Tongue (tissue), 2 donors: ENCODE measurements around the gene IL1RAPL2. TPM values are rescaled to one million over a fixed set of nuclear protein-coding genes. Genes with fewer than 3 reads are reported as not detected.
"Not testable (repeated sequence)": the region's sequence is repeated elsewhere in the genome, so short reads cannot be mapped to it uniquely, and the experiment has no call there.

ENCODE experiments used
- DNase-seq: peaks from one replicate; pipeline ENCODE4 v3.0.0-alpha.2; 2015
- total RNA-seq: library from RNA; depleted of rRNA; stranded (reverse); fragments of >200 nt; gene quantifications from one replicate; pipeline ENCODE4 v1.2.3, GENCODE V29; 2014

IL1RAPL2 gene
- total RNA-seq, 1 donor from 2014 or later = 7.8 TPM

DNA sequence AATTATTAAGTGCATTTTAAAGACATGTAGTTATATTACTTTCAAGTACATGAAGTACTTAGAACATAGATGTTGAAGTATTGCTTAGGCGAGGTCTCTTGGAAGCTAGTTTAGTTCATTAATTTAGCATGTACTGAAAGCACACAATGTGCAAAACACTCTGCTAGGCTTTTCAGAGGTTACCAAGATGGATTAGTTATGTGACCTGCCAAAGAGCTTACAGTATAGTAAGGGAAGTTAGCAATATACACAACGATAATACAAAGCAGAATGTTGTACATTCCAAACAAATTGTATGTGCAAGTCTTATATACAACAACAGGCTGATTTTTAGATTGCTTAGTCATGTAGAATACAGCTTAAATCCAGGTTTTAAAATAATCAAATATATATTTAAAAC is 1137.9 kb downstream of the IL1RAPL2 start:
- DNase-seq = no peak

DNA sequence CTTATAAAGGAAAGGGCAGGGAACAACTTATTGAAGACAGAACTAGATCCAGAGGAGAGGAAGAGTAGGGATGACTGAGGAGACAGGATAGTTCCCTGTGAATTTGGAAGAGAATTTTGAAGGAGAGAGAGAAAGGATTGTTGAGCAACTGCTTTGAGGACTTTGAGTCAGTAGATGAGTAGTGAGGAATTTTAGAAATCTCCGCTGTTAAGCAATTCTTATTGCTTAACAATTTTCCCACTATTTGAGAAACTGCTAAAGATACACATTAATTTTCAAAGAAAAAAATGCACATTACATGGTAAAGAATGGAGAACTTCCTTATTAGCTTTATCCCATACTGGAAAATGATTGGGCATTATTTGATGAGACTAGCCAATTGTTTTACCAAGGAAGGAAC is 1140.0 kb downstream of the IL1RAPL2 start:
- DNase-seq = no peak

DNA sequence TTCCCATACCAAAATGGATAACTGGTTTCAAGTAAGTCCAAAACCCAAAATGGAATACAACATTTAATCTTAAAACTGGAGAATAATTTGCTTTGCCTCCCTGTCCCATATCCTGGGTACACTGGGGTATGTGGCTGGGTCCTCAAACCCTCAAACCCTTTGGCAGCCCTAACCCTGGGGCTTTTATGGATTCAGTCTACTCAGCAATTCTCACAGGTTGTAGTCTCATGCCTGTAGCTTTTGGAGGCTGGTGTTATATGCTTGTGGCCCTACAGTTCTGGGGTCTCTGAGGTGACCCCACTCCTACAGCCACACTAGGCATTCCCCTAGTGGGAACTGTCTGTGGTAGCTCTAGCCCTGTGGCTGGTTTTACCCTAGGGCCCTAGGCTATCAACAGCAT is 1145.8 kb downstream of the IL1RAPL2 start:
- DNase-seq = no peak

DNA sequence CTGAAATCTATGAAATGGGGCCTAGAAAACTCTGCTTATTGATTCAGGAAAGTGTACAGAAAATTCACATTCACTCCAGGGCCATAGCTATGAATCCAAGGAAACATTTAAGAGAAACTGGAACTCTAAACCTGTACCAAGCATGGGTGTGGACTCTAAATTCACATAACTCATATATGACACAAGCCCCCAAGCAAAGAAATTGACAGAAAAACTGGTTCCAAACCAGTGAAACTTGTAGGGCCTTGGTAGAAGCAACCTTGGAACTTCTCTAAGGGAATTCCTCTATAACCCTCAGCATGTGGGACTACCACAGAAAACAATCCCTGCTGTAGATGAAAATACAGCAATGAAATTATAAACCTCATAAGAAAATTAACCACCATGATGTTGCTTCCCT is 1149.7 kb downstream of the IL1RAPL2 start:
- no peak for DNase-seq

GRCh38 chrX:105723966-105724735 is 1158.2 kb downstream of the IL1RAPL2 start:
- peak; percentile 76 for DNase-seq

GRCh38 chrX:105725228-105725627 is 1159.2 kb downstream of the IL1RAPL2 start:
- DNase-seq = no peak

- DNase-seq = no peak
Observed at GRCh38 chrX:105738162-105738561, 1172.2 kb downstream of the IL1RAPL2 start.

- DNase-seq = no peak
Observed at GRCh38 chrX:105744291-105744690, 1178.3 kb downstream of the IL1RAPL2 start.

GRCh38 chrX:105744946-105745345 is 1178.9 kb downstream of the IL1RAPL2 start:
- DNase-seq = no peak

GRCh38 chrX:105745863-105746262 is 1179.9 kb downstream of the IL1RAPL2 start:
- DNase-seq = no peak

DNA sequence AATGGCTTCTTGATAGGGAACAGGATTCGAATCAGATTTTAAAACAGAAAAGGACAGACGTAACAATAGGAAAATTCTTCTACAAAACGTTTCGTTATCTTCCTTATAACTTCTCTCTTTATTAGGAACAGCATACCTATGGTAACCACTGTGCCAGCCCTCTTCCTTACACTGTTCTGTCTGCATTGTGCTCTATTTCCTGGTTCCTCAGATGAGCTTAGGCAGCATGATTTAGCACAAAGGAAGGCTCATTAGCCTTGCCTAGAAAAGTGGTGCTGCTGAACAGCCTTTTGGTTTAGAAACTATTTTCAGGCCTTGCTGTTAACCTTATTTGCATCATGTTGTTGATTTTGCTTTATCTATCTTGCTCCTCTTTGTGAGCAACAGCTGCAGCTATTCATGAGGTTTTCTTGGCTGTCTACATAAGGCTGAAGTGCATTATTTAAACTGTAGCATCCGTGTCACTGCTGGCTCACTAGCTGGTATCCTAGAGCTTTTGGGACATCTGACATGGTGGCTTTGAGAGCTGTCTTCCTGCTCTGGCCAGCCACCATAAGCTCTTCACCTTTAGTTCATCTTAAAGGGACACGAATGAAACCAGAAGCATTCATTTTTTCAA is 1186.4 kb downstream of the IL1RAPL2 start:
- DNase-seq = no peak

- DNase-seq = peak; percentile 78
Observed at GRCh38 chrX:105753411-105753810, 1187.4 kb downstream of the IL1RAPL2 start.

GRCh38 chrX:105754286-105754964 is 1188.4 kb downstream of the IL1RAPL2 start:
- peak; percentile 85 for DNase-seq

DNA sequence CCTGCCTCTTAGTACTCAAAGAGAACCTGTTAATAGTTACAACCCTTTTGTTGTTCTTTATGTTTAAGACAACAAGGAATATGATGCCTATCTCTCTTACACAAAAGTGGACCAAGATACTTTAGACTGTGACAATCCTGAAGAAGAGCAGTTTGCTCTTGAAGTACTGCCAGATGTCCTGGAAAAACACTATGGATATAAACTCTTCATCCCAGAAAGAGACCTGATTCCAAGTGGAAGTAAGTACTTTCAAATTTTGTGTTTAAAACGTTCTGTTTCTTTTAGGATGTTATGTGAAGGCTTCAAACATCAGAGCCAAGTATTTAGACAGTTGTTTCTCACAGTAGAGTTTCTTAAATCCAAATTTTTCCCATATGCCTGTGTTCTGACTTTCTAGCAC is 1189.1 kb downstream of the IL1RAPL2 start:
- DNase-seq = peak; percentile 74

DNA sequence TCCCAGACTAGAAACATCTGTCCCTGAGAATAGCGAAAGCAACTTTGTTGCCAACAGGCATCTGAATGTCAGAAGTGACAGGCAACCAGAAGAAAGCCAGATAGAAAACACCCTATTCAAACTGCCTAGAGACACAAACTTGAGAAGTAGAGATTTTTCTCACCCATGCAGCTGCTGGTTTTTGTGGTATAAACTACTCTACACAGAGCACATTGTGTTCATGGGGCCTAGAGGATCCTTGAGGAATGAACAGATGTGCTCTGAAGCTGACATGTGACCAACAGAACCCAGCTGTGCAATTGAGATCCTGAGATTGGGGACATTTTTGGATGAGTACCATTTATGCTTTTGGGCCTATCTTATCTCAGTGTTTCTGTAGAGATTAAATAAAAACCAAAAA is 1192.8 kb downstream of the IL1RAPL2 start:
- peak; percentile 91 for DNase-seq

GRCh38 chrX:105759598-105759997 is 1193.6 kb downstream of the IL1RAPL2 start:
- DNase-seq = no peak

- DNase-seq = peak; percentile 68
Observed at GRCh38 chrX:105765691-105766090, 1199.7 kb downstream of the IL1RAPL2 start.

GRCh38 chrX:105773801-105774200 is 1207.8 kb downstream of the IL1RAPL2 start:
- peak; percentile 63 for DNase-seq

GRCh38 chrX:105775679-105776078 is 1209.7 kb downstream of the IL1RAPL2 start:
- no peak for DNase-seq

DNA sequence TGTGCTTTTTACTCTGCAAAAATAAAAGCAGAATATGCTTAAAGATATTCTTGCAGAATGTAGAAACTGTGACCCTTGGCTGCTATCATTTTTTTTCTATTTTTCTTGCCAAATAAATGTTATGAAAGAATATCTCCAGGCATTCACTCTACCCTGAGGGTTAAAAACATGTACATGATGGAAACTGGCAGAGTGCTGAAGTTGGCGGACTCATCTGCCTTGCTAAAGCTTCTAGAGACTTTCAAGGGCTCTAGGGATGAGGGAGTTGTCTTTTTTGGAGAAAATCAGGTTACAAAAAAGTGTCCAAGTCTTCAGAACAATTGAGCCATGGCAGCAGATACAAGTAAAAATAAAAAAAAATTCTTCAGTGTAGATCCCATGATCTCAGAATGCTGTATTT is 1215.8 kb downstream of the IL1RAPL2 start:
- peak; percentile 71 for DNase-seq

- DNase-seq = not testable (repeated sequence)
Observed at GRCh38 chrX:105796877-105797276, 1230.9 kb downstream of the IL1RAPL2 start.

- DNase-seq = no peak
Observed at GRCh38 chrX:105803891-105804290, 1237.9 kb downstream of the IL1RAPL2 start.

DNA sequence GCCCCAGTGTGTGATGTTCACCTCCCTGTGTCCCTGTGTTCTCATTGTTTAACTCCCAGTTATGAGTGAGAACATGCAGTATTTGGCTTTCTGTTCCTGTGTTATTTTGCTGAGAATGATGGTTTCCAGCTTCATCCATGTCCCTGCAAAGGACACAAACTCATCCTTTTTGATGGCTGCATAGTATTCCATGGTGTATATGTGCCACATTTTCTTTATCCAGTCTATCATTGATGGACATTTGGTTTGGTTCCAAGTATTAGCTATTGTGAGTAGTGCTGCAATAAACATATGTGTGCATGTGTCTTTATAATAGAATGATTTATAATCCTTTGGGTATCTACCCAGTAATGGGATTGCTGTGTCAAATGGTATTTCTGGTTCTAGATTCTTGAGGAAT is 1239.7 kb downstream of the IL1RAPL2 start:
- DNase-seq = not testable (repeated sequence)
